ENCODE results near the gene NUMBL. TPM values are rescaled to one million over a fixed set of nuclear protein-coding genes. Genes with fewer than 3 reads are reported as not detected.

Gene NUMBL
- total RNA-seq, 4 donors from 2014 or later = 38.2 to 143 (median 45.3) TPM

DNA sequence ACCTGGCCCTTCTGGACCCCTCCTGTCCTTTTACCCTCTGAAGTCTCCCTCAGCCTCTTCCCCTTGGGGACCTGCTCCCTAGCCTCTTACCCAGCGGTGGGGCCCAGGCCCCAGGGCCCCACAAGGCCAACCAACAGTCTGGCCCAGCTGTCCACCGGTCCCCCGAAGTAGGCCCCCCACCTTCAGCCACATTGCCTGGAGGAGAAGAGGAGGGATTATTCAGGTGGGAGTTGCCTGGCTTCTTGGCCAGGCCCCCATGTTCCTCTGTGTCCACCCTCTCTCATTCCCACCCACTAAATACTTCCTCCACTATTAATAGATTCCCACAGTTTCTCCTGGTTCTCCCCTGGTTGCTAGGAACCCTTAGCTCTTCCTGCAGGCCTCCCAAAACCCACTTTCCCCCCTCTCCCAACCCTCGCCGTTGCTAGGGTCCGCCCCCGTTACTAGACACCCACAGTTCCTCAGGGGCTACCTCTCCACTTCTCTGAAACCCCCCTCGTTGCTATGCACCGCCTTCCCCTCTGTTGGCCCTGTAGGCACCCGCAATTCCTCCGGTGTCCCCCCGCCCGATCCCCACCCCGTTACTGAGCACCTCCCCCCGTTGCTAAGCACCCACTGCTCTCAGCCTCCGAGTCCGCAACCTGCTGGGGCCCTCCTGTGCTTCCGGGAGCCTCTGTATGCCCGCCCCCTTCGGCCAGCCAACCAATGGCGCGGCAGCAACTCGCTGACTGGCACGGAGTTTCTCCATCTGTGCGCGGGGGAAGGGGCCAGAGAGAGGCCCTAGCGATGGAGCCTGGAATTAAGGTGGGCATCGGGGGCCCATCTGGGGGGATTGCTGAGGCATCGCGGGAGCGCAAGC, 24.2 kb upstream of the NUMBL start:
- ATAC-seq (ENCODE audit: low FRiP score) (peak; percentile 46), DNase-seq (ENCODE audit: low spot score) (peak; percentile 88)
- TF ChIP-seq CTCF (IDR thresholded peaks at IDR 0.05) = no peak

DNA sequence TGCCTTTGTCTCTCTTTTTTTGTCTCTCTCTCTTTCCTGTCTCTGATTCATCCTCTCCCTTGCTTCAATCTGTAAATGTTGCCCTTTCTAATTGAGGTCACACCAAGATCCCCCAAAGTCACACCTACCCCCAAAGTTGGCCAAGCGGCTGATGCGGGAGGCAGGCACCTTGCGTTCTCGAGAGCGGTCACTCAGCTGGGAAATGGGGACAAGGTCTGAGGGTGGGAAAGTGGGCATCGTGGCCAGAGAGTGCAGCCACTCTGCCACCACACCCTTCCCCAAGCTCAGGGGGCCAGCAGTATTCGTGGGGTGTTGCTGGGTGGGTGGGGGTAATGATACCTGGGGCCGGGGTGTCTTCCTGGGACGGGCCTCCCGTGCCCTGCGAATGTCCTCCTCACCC, 23.5 kb upstream of the NUMBL start:
- TF ChIP-seq CTCF (IDR thresholded peaks at IDR 0.05) = no peak
- ATAC-seq (ENCODE audit: low FRiP score) (no peak), DNase-seq (ENCODE audit: low spot score) (no peak)

GRCh38 chr19:40709817-40710216, 19.4 kb upstream of the NUMBL start:
- DNase-seq (ENCODE audit: low spot score) (no peak), ATAC-seq (ENCODE audit: low FRiP score) (no peak)
- no peak for TF ChIP-seq CTCF (IDR thresholded peaks at IDR 0.05)

- ATAC-seq (ENCODE audit: low FRiP score) (no peak), DNase-seq (ENCODE audit: low spot score) (no peak)
- no peak for TF ChIP-seq CTCF (IDR thresholded peaks at IDR 0.05)
Observed at GRCh38 chr19:40707615-40708014, 17.2 kb upstream of the NUMBL start.

GRCh38 chr19:40705950-40706619, 15.6 kb upstream of the NUMBL start:
- ATAC-seq (ENCODE audit: low FRiP score) (no peak), DNase-seq (ENCODE audit: low spot score) (no peak)
- TF ChIP-seq CTCF (IDR thresholded peaks at IDR 0.05) = no peak

- no peak for TF ChIP-seq CTCF (IDR thresholded peaks at IDR 0.05)
- DNase-seq (ENCODE audit: low spot score) (no peak), ATAC-seq (ENCODE audit: low FRiP score) (peak; percentile 13)
Observed at GRCh38 chr19:40705362-40705651, 14.9 kb upstream of the NUMBL start.

All from omental fat pad (tissue), 4 donors.